ENCODE data around the gene PITPNC1.
"Not testable (repeated sequence)": the region's sequence is repeated elsewhere in the genome, so short reads cannot be mapped to it uniquely, and the experiment has no call there.

The PITPNC1 gene

DNA sequence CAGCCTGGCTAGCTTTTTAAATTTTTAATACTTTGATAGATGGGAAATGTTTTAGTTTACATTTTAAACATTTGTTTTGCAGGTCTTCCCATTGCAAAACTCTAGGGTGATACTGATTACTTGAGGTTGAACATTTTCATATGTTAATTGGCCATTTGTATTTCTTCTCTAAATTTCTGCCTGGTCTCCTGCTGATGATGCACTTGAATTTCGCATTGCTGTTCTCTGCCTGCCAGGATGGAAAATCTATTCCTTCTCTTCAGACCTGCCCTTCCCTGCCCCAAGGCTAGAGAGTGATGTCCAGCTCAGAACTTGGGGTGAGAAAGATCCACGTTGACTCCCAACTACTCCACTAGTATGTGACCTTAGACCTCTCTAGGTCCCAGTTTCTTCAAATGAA is 134.7 kb downstream of the PITPNC1 start:
- Histone ChIP-seq H3K79me2 (ENCODE audit: insufficient read depth, low read length) (no peaks in the 10 kb centered on the region), H3K9ac (ENCODE audit: low read length) (no peak overlapping the region), H4K20me1 (ENCODE audit: insufficient read depth, low read length) (no peaks in the 10 kb centered on the region), H3K36me3 (ENCODE audit: insufficient read depth, low read length) (no peaks in the 10 kb centered on the region), H3K9me3 (ENCODE audit: low read length) (peaks cover 7% of the 10 kb centered on the region; the same call in 1 of the 2 replicates), H3K9me2 (ENCODE audit: low read depth, low read length) (no peaks in the 10 kb centered on the region), H3K4me2 (ENCODE audit: low read length) (no peak overlapping the region), H3K27ac (ENCODE audit: low read depth, low read length, poor library complexity, severe bottlenecking) (no peak overlapping the region), H3F3A (ENCODE audit: insufficient read depth, low read length) (no peaks in the 10 kb centered on the region), H2AFZ (ENCODE audit: low read length) (no peak overlapping the region), H3K27me3 (ENCODE audit: insufficient read depth, low read length) (peaks cover 3% of the 10 kb centered on the region; the same call in 1 of the 2 replicates), H3K4me1 (ENCODE audit: insufficient read depth, low read length, severe bottlenecking) (peaks cover 6% of the 10 kb centered on the region), H3K4me3 (ENCODE audit: low read depth, low read length, poor library complexity, severe bottlenecking) (no peak overlapping the region)
- TF ChIP-seq, protein P1, sequence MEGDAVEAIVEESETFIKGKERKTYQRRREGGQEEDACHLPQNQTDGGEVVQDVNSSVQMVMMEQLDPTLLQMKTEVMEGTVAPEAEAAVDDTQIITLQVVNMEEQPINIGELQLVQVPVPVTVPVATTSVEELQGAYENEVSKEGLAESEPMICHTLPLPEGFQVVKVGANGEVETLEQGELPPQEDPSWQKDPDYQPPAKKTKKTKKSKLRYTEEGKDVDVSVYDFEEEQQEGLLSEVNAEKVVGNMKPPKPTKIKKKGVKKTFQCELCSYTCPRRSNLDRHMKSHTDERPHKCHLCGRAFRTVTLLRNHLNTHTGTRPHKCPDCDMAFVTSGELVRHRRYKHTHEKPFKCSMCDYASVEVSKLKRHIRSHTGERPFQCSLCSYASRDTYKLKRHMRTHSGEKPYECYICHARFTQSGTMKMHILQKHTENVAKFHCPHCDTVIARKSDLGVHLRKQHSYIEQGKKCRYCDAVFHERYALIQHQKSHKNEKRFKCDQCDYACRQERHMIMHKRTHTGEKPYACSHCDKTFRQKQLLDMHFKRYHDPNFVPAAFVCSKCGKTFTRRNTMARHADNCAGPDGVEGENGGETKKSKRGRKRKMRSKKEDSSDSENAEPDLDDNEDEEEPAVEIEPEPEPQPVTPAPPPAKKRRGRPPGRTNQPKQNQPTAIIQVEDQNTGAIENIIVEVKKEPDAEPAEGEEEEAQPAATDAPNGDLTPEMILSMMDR (IDR thresholded peaks at IDR 0.05; ENCODE audit: low read length) = no peak
- no peak for TF ChIP-seq EZH2 (IDR thresholded peaks at IDR 0.05; ENCODE audit: borderline replicate concordance, low read length)

GRCh38 chr17:67514998-67515397 is 137.9 kb downstream of the PITPNC1 start:
- no peak for TF ChIP-seq EZH2 (IDR thresholded peaks at IDR 0.05; ENCODE audit: borderline replicate concordance, low read length)
- TF ChIP-seq, protein P1 (IDR thresholded peaks at IDR 0.05; ENCODE audit: low read length) = no peak
- no peaks in the 10 kb centered on the region for H3K9me2 ChIP-seq (ENCODE audit: low read depth, low read length)
- no peak overlapping the region for H3K27ac ChIP-seq (ENCODE audit: low read depth, low read length, poor library complexity, severe bottlenecking)
- no peak overlapping the region for H3K4me2 ChIP-seq (ENCODE audit: low read length)
- H3K36me3 ChIP-seq (ENCODE audit: insufficient read depth, low read length) = no peaks in the 10 kb centered on the region
- H3K79me2 ChIP-seq (ENCODE audit: insufficient read depth, low read length) = no peaks in the 10 kb centered on the region
- H3K9ac ChIP-seq (ENCODE audit: low read length) = no peak overlapping the region
- H3K27me3 ChIP-seq (ENCODE audit: insufficient read depth, low read length) = no peaks in the 10 kb centered on the region; the same call in 1 of the 2 replicates
- H3K4me3 ChIP-seq (ENCODE audit: low read depth, low read length, poor library complexity, severe bottlenecking) = no peak overlapping the region
- H3F3A ChIP-seq (ENCODE audit: insufficient read depth, low read length) = no peaks in the 10 kb centered on the region
- H2AFZ ChIP-seq (ENCODE audit: low read length) = no peak overlapping the region
- peaks cover 6% of the 10 kb centered on the region for H3K4me1 ChIP-seq (ENCODE audit: insufficient read depth, low read length, severe bottlenecking)
- no peaks in the 10 kb centered on the region for H3K9me3 ChIP-seq (ENCODE audit: low read length)
- H4K20me1 ChIP-seq (ENCODE audit: insufficient read depth, low read length) = no peaks in the 10 kb centered on the region

DNA sequence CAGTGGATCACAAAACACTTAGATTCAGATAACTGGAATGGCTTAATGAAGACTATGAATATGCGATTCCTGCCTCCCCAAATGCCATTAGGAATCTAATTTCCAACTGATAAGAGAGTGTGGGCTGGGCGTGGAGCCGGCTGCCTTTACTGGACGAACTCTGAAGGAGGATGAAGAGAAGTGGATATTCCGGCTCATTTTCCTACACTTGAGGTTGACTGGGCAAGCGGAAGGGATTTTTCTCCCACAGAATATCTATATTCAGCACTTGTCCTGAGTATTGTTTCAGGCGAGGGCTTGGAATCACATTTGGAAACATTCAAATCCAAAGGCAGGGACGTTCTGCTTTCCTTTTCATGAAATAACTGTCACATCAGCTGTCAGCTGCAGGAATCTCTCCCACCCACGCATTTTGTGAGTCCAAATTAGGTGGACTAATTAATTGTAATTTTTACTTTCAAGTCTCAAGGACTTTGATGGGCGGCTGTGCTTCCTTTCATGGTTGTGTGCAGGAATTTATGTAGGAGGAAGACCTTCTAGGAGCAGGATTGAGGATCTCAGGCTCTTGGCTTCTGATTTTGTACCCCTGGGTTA is 138.5 kb downstream of the PITPNC1 start:
- Histone ChIP-seq H3K4me2 (ENCODE audit: low read length) (no peak overlapping the region), H3F3A (ENCODE audit: insufficient read depth, low read length) (no peaks in the 10 kb centered on the region), H3K79me2 (ENCODE audit: insufficient read depth, low read length) (no peaks in the 10 kb centered on the region), H3K9ac (ENCODE audit: low read length) (no peak overlapping the region), H3K9me2 (ENCODE audit: low read depth, low read length) (no peaks in the 10 kb centered on the region), H2AFZ (ENCODE audit: low read length) (no peak overlapping the region), H4K20me1 (ENCODE audit: insufficient read depth, low read length) (no peaks in the 10 kb centered on the region), H3K27ac (ENCODE audit: low read depth, low read length, poor library complexity, severe bottlenecking) (no peak overlapping the region), H3K27me3 (ENCODE audit: insufficient read depth, low read length) (no peaks in the 10 kb centered on the region; the same call in 1 of the 2 replicates), H3K36me3 (ENCODE audit: insufficient read depth, low read length) (no peaks in the 10 kb centered on the region), H3K4me1 (ENCODE audit: insufficient read depth, low read length, severe bottlenecking) (peaks cover 6% of the 10 kb centered on the region), H3K4me3 (ENCODE audit: low read depth, low read length, poor library complexity, severe bottlenecking) (no peak overlapping the region), H3K9me3 (ENCODE audit: low read length) (no peaks in the 10 kb centered on the region)
- TF ChIP-seq, protein P1 (IDR thresholded peaks at IDR 0.05; ENCODE audit: low read length) = no peak
- no peak for TF ChIP-seq EZH2 (IDR thresholded peaks at IDR 0.05; ENCODE audit: borderline replicate concordance, low read length)

DNA sequence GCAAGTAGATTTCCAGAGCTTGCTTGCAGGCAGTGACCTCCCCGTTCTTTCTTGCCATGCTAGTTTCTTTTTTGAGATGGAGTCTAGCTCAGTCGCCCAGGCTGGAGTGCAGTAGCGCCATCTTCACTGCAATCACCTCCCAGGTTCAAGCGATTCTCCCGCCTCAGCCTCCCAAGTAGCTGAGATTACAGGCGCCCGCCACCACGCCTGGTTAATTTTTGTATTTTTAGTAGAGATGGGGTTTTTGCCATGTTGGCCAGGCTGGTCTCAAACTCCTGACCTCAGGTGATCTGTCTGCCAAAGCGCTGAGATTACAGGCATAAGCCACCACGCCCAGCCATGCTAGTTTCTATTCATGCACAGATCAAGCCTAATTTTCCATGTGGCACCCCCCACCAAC is 139.5 kb downstream of the PITPNC1 start:
- H3K4me2 ChIP-seq (ENCODE audit: low read length); H3K9me2 ChIP-seq (ENCODE audit: low read depth, low read length); H3K27me3 ChIP-seq (ENCODE audit: insufficient read depth, low read length); H3K27ac ChIP-seq (ENCODE audit: low read depth, low read length, poor library complexity, severe bottlenecking); H3K79me2 ChIP-seq (ENCODE audit: insufficient read depth, low read length); H3K9me3 ChIP-seq (ENCODE audit: low read length); H3K4me3 ChIP-seq (ENCODE audit: low read depth, low read length, poor library complexity, severe bottlenecking); H4K20me1 ChIP-seq (ENCODE audit: insufficient read depth, low read length); H3K4me1 ChIP-seq (ENCODE audit: insufficient read depth, low read length, severe bottlenecking); H3F3A ChIP-seq (ENCODE audit: insufficient read depth, low read length); H2AFZ ChIP-seq (ENCODE audit: low read length); H3K36me3 ChIP-seq (ENCODE audit: insufficient read depth, low read length); H3K9ac ChIP-seq (ENCODE audit: low read length): not testable (repeated sequence)

Data from OCI-LY1 (cell line).